ENCODE data around the gene FBXO17.
"Not testable (repeated sequence)": the region's sequence is repeated elsewhere in the genome, so short reads cannot be mapped to it uniquely, and the experiment has no call there.

FBXO17 gene

GRCh38 chr19:38942471-38943181 is 32.9 kb downstream of the FBXO17 start:
- no peaks in the 10 kb centered on the region for H3K9me3 ChIP-seq (ENCODE audit: control insufficient read depth, insufficient read depth, low read length)

GRCh38 chr19:38941979-38942378 is 33.6 kb downstream of the FBXO17 start:
- Histone ChIP-seq H3K9me3 (ENCODE audit: control insufficient read depth, insufficient read depth, low read length) (no peaks in the 10 kb centered on the region), H3K36me3 (ENCODE audit: insufficient read depth, low read length) (no peaks in the 10 kb centered on the region), H3K4me1 (ENCODE audit: insufficient read depth, low read length) (no peaks in the 10 kb centered on the region), H3K9ac (ENCODE audit: low read depth, low read length) (no peak overlapping the region)

More at GRCh38 chr19:38942471-38943181, 32.9 kb downstream of the FBXO17 start:
- H3K36me3 ChIP-seq (ENCODE audit: insufficient read depth, low read length) = no peaks in the 10 kb centered on the region
- H3K4me1 ChIP-seq (ENCODE audit: insufficient read depth, low read length) = no peaks in the 10 kb centered on the region
- H3K9ac ChIP-seq (ENCODE audit: low read depth, low read length) = no peak overlapping the region

- not testable (repeated sequence) for H3K36me3 ChIP-seq (ENCODE audit: insufficient read depth, low read length); H3K9me3 ChIP-seq (ENCODE audit: control insufficient read depth, insufficient read depth, low read length); H3K4me1 ChIP-seq (ENCODE audit: insufficient read depth, low read length); H3K9ac ChIP-seq (ENCODE audit: low read depth, low read length)
Measured at GRCh38 chr19:38941466-38941865, 34.1 kb downstream of the FBXO17 start.

- Histone ChIP-seq H3K9ac (ENCODE audit: low read depth, low read length) (no peak overlapping the region), H3K36me3 (ENCODE audit: insufficient read depth, low read length) (no peaks in the 10 kb centered on the region), H3K4me1 (ENCODE audit: insufficient read depth, low read length) (no peaks in the 10 kb centered on the region), H3K9me3 (ENCODE audit: control insufficient read depth, insufficient read depth, low read length) (no peaks in the 10 kb centered on the region; the same call in none of the 2 replicates)
Measured at GRCh38 chr19:38939957-38940356, 35.6 kb downstream of the FBXO17 start.

GRCh38 chr19:38933544-38933943 is 42.0 kb downstream of the FBXO17 start:
- no peaks in the 10 kb centered on the region for H3K4me1 ChIP-seq (ENCODE audit: insufficient read depth, low read length)
- H3K36me3 ChIP-seq (ENCODE audit: insufficient read depth, low read length) = peaks cover 13% of the 10 kb centered on the region
- peaks cover 4% of the 10 kb centered on the region for H3K9me3 ChIP-seq (ENCODE audit: control insufficient read depth, insufficient read depth, low read length)
- no peak overlapping the region for H3K9ac ChIP-seq (ENCODE audit: low read depth, low read length)

GRCh38 chr19:38932425-38933179 is 42.9 kb downstream of the FBXO17 start:
- peaks cover 13% of the 10 kb centered on the region for H3K36me3 ChIP-seq (ENCODE audit: insufficient read depth, low read length)
- H3K4me1 ChIP-seq (ENCODE audit: insufficient read depth, low read length) = no peaks in the 10 kb centered on the region
- H3K9ac ChIP-seq (ENCODE audit: low read depth, low read length) = no peak overlapping the region
- peaks cover 4% of the 10 kb centered on the region for H3K9me3 ChIP-seq (ENCODE audit: control insufficient read depth, insufficient read depth, low read length)

GRCh38 chr19:38931521-38931793 is 44.1 kb downstream of the FBXO17 start:
- Histone ChIP-seq H3K36me3 (ENCODE audit: insufficient read depth, low read length) (peaks cover 13% of the 10 kb centered on the region), H3K9ac (ENCODE audit: low read depth, low read length) (peak overlapping the region; percentile 86)

GRCh38 chr19:38930776-38931520 is 44.6 kb downstream of the FBXO17 start, which contains the start of gene MRPS12:
MRPS12 (plus strand) TSS chr19:38930944; CDS start chr19:38931295, 351 bp downstream.
- H3K4me1 ChIP-seq (ENCODE audit: insufficient read depth, low read length) = no peaks in the 10 kb centered on the region
- peaks cover 4% of the 10 kb centered on the region for H3K9me3 ChIP-seq (ENCODE audit: control insufficient read depth, insufficient read depth, low read length)
- H3K36me3 ChIP-seq (ENCODE audit: insufficient read depth, low read length) = peaks cover 13% of the 10 kb centered on the region
- peak within 1 kb of the TSS; percentile 86 for H3K9ac ChIP-seq (ENCODE audit: low read depth, low read length)

More at GRCh38 chr19:38931521-38931793, 44.1 kb downstream of the FBXO17 start:
- Histone ChIP-seq H3K9me3 (ENCODE audit: control insufficient read depth, insufficient read depth, low read length) (peaks cover 4% of the 10 kb centered on the region), H3K4me1 (ENCODE audit: insufficient read depth, low read length) (no peaks in the 10 kb centered on the region)

GRCh38 chr19:38929929-38930775 is 45.4 kb downstream of the FBXO17 start, which contains the start of gene SARS2:
SARS2 (minus strand) TSS chr19:38930763; CDS start chr19:38930736, 27 bp downstream.
- peak within 1 kb of the TSS; percentile 86 for H3K9ac ChIP-seq (ENCODE audit: low read depth, low read length)
- H3K4me1 ChIP-seq (ENCODE audit: insufficient read depth, low read length) = no peaks in the 10 kb centered on the region
- peaks cover 13% of the 10 kb centered on the region for H3K36me3 ChIP-seq (ENCODE audit: insufficient read depth, low read length)
- peaks cover 4% of the 10 kb centered on the region; the same call in 1 of the 2 replicates for H3K9me3 ChIP-seq (ENCODE audit: control insufficient read depth, insufficient read depth, low read length)

- Histone ChIP-seq H3K36me3 (ENCODE audit: insufficient read depth, low read length) (peaks cover 10% of the 10 kb centered on the region), H3K9me3 (ENCODE audit: control insufficient read depth, insufficient read depth, low read length) (0 out of 2 replicates have a peak, but pooled peaks cover 2% of the 10 kb centered on the region), H3K9ac (ENCODE audit: low read depth, low read length) (no peak overlapping the region), H3K4me1 (ENCODE audit: insufficient read depth, low read length) (no peaks in the 10 kb centered on the region)
Measured at GRCh38 chr19:38928391-38929001, 47.0 kb downstream of the FBXO17 start.

GRCh38 chr19:38924388-38924787 is 51.2 kb downstream of the FBXO17 start:
- H3K9me3 ChIP-seq (ENCODE audit: control insufficient read depth, insufficient read depth, low read length) = no peaks in the 10 kb centered on the region
- 0 out of 2 replicates have a peak, but pooled peaks cover 3% of the 10 kb centered on the region for H3K36me3 ChIP-seq (ENCODE audit: insufficient read depth, low read length)

GRCh38 chr19:38922482-38922881 is 53.1 kb downstream of the FBXO17 start:
- Histone ChIP-seq H3K4me1 (ENCODE audit: insufficient read depth, low read length) (no peaks in the 10 kb centered on the region), H3K36me3 (ENCODE audit: insufficient read depth, low read length) (0 out of 2 replicates have a peak, but pooled peaks cover 3% of the 10 kb centered on the region), H3K9ac (ENCODE audit: low read depth, low read length) (no peak overlapping the region), H3K9me3 (ENCODE audit: control insufficient read depth, insufficient read depth, low read length) (no peaks in the 10 kb centered on the region)

More at GRCh38 chr19:38924388-38924787, 51.2 kb downstream of the FBXO17 start:
- no peaks in the 10 kb centered on the region for H3K4me1 ChIP-seq (ENCODE audit: insufficient read depth, low read length)
- no peak overlapping the region for H3K9ac ChIP-seq (ENCODE audit: low read depth, low read length)
